ENCODE data around the gene GLB1L3. TPM values are rescaled to one million over a fixed set of nuclear protein-coding genes. Genes with fewer than 3 reads are reported as not detected.

Gene GLB1L3
- polyA plus RNA-seq, 1 donor (not counting 4 experiments of a cell fraction or from before 2014, with no cell fraction given): 3.0 TPM

- H3K36me3 ChIP-seq (ENCODE audit: control insufficient read depth in 2 of 2, extremely low read depth in 1 of 2, insufficient read depth in 2 of 2, low read length in 2 of 2): no peaks in the 10 kb centered on the region
- no peak overlapping the region for H3K27ac ChIP-seq (ENCODE audit: control insufficient read depth, insufficient read depth, low read length)
- H3K4me1 ChIP-seq (ENCODE audit: control insufficient read depth, extremely low read depth, insufficient read depth, low read length): no peaks in the 10 kb centered on the region
- no peak overlapping the region for H2AFZ ChIP-seq (ENCODE audit: control insufficient read depth, low read length)
- H3K79me2 ChIP-seq (ENCODE audit: control insufficient read depth, insufficient read depth, low read length): no peaks in the 10 kb centered on the region
- H3K4me2 ChIP-seq (ENCODE audit: control insufficient read depth, extremely low read depth, insufficient read depth, low read depth, low read length): no peak overlapping the region
- no peak overlapping the region for H3K9ac ChIP-seq (ENCODE audit: control insufficient read depth, extremely low read depth, insufficient read depth, low read length)
- H3K9me3 ChIP-seq (ENCODE audit: control insufficient read depth, low read depth, low read length): no peaks in the 10 kb centered on the region
- no peaks in the 10 kb centered on the region for H3K9me1 ChIP-seq (ENCODE audit: control insufficient read depth, extremely low read depth, insufficient read depth, low read length)
- TF ChIP-seq CTCF (optimal IDR thresholded peaks at IDR 0.05 in 1 of 3, IDR thresholded peaks at IDR 0.05 in 1 of 3, conservative IDR thresholded peaks at IDR 0.05 in 1 of 3; ENCODE audit: extremely low read depth in 1 of 3, insufficient read depth in 2 of 3, low read length in 3 of 3): no peak
- TF ChIP-seq EZH2 (IDR thresholded peaks at IDR 0.05; ENCODE audit: low read length): no peak
- no peaks in the 10 kb centered on the region for H4K20me1 ChIP-seq (ENCODE audit: control insufficient read depth, extremely low read depth, insufficient read depth, low read length)
- dilution Hi-C loops (cut with MboI; ENCODE audit: extremely low pct_ligation_motif_present, low sequenced_read_pairs): no loop called here
- H3K4me3 ChIP-seq (ENCODE audit: control insufficient read depth in 2 of 3, extremely low read depth in 1 of 3, insufficient read depth in 2 of 3, low read depth in 1 of 3, low read length in 3 of 3): no peak overlapping the region
- no peaks in the 10 kb centered on the region for H3K27me3 ChIP-seq (ENCODE audit: control insufficient read depth, extremely low read depth, insufficient read depth, low read length)
- FAIRE-seq (no peak), DNase-seq (ENCODE audit: low read depth, low spot score) (no peak)
These were observed 89.1 kb downstream of the GLB1L3 start for GRCh38 chr11:134365011-134365925.

- FAIRE-seq (no peak), DNase-seq (ENCODE audit: low read depth, low spot score) (no peak)
- no peaks in the 10 kb centered on the region for H3K9me1 ChIP-seq (ENCODE audit: control insufficient read depth, extremely low read depth, insufficient read depth, low read length)
- no peak overlapping the region for H3K9ac ChIP-seq (ENCODE audit: control insufficient read depth, extremely low read depth, insufficient read depth, low read length)
- no peaks in the 10 kb centered on the region for H3K79me2 ChIP-seq (ENCODE audit: control insufficient read depth, insufficient read depth, low read length)
- H3K9me3 ChIP-seq (ENCODE audit: control insufficient read depth, low read depth, low read length): no peaks in the 10 kb centered on the region
- H3K4me1 ChIP-seq (ENCODE audit: control insufficient read depth, extremely low read depth, insufficient read depth, low read length): no peaks in the 10 kb centered on the region
- H2AFZ ChIP-seq (ENCODE audit: control insufficient read depth, low read length): no peak overlapping the region
- no peak overlapping the region for H3K27ac ChIP-seq (ENCODE audit: control insufficient read depth, insufficient read depth, low read length)
- no peak overlapping the region for H3K4me2 ChIP-seq (ENCODE audit: control insufficient read depth, extremely low read depth, insufficient read depth, low read depth, low read length)
- TF ChIP-seq EZH2 (IDR thresholded peaks at IDR 0.05; ENCODE audit: low read length): no peak
- TF ChIP-seq CTCF (optimal IDR thresholded peaks at IDR 0.05 in 1 of 3, IDR thresholded peaks at IDR 0.05 in 1 of 3, conservative IDR thresholded peaks at IDR 0.05 in 1 of 3; ENCODE audit: extremely low read depth in 1 of 3, insufficient read depth in 2 of 3, low read length in 3 of 3): no peak
- no peaks in the 10 kb centered on the region for H3K36me3 ChIP-seq (ENCODE audit: control insufficient read depth in 2 of 2, extremely low read depth in 1 of 2, insufficient read depth in 2 of 2, low read length in 2 of 2)
- no peaks in the 10 kb centered on the region for H3K27me3 ChIP-seq (ENCODE audit: control insufficient read depth, extremely low read depth, insufficient read depth, low read length)
- no peak overlapping the region for H3K4me3 ChIP-seq (ENCODE audit: control insufficient read depth in 2 of 3, extremely low read depth in 1 of 3, insufficient read depth in 2 of 3, low read depth in 1 of 3, low read length in 3 of 3)
- dilution Hi-C loops (cut with MboI; ENCODE audit: extremely low pct_ligation_motif_present, low sequenced_read_pairs): no loop called here
- no peaks in the 10 kb centered on the region for H4K20me1 ChIP-seq (ENCODE audit: control insufficient read depth, extremely low read depth, insufficient read depth, low read length)
These were observed 90.1 kb downstream of the GLB1L3 start for GRCh38 chr11:134366254-134366653.

All from keratinocyte (primary cell).